ACC112 (cell line): ENCODE results near the gene USF2.
A peak's percentile ranks its signal among the peaks of the same experiment; 100 is the strongest.
"Not testable (repeated sequence)": the region's sequence is repeated elsewhere in the genome, so short reads cannot be mapped to it uniquely, and the experiment has no call there.

Experiments
- H2AFZ ChIP-seq: fragments of 200-600 bp; sonication (generic); one replicate; pipeline ENCODE4 v1.6.0; 2017; ENCODE audit warnings: antibody characterized with exemption, low read length; ENCODE audit not compliant: unreplicated experiment
- H3K27ac ChIP-seq: fragments of 200-600 bp; sonication (generic); 2 replicates; pipeline ENCODE4 v1.5.1; 2014; ENCODE audit warnings: low read depth, mild to moderate bottlenecking, antibody characterized with exemption, low read length, moderate library complexity
- H3K27me3 ChIP-seq: fragments of 200-600 bp; sonication (generic); 2 replicates; pipeline ENCODE4 v1.6.1; 2014; ENCODE audit warnings: mild to moderate bottlenecking, antibody characterized with exemption, low read length, moderate library complexity, mixed read lengths; ENCODE audit not compliant: insufficient read depth
- H3K36me3 ChIP-seq: fragments of 200-600 bp; sonication (generic); 2 replicates; pipeline ENCODE4 v1.6.1; 2016; ENCODE audit warnings: mild to moderate bottlenecking, antibody characterized with exemption, low read length, moderate library complexity, mixed read lengths; ENCODE audit not compliant: insufficient read depth
- H3K4me1 ChIP-seq: fragments of 200-600 bp; sonication (generic); one replicate; pipeline ENCODE4 v1.6.1; 2016; ENCODE audit warnings: low read length, mixed read lengths; ENCODE audit not compliant: insufficient read depth, unreplicated experiment, control insufficient read depth
- H3K4me3 ChIP-seq: fragments of 200-600 bp; sonication (generic); 2 replicates; pipeline ENCODE4 v1.5.1; 2014; ENCODE audit warnings: mild to moderate bottlenecking, low read depth, low read length
- H3K79me2 ChIP-seq: fragments of 200-600 bp; sonication (generic); one replicate; pipeline ENCODE4 v1.6.0; 2016; ENCODE audit warnings: low read length; ENCODE audit not compliant: control insufficient read depth, unreplicated experiment, insufficient read depth

Gene USF2

GRCh38 chr19:35268536-35269437 is at the start of gene USF2:
USF2 (plus strand) TSS chr19:35268962; CDS start chr19:35269102, 140 bp downstream.
- Histone ChIP-seq H2AFZ (peak within 1 kb of the TSS; percentile 68), H3K27me3 (no peaks in the 10 kb centered on the region), H3K4me3 (peak within 1 kb of the TSS; percentile 81), H3K36me3 (no peaks in the 10 kb centered on the region), H3K4me1 (no peaks in the 10 kb centered on the region), H3K27ac (peak within 1 kb of the TSS; percentile 58), H3K79me2 (peaks cover 2% of the 10 kb centered on the region)

- Histone ChIP-seq H3K4me3 (no peak overlapping the region), H3K79me2 (no peaks in the 10 kb centered on the region), H3K36me3 (no peaks in the 10 kb centered on the region), H2AFZ (no peak overlapping the region), H3K4me1 (peaks cover 6% of the 10 kb centered on the region), H3K27me3 (peaks cover 8% of the 10 kb centered on the region; the same call in 1 of the 2 replicates), H3K27ac (no peak overlapping the region)
These were observed 49.8 kb upstream of the USF2 start for GRCh38 chr19:35219008-35219407.

- H2AFZ ChIP-seq: no peak overlapping the region
- H3K36me3 ChIP-seq: no peaks in the 10 kb centered on the region
These were observed 48.3 kb upstream of the USF2 start for GRCh38 chr19:35220315-35220921.

GRCh38 chr19:35220973-35221590 is 47.7 kb upstream of the USF2 start:
- not testable (repeated sequence) for H3K4me3 ChIP-seq, H3K27me3 ChIP-seq, H2AFZ ChIP-seq, H3K79me2 ChIP-seq, H3K4me1 ChIP-seq, H3K27ac ChIP-seq, H3K36me3 ChIP-seq

More at GRCh38 chr19:35220315-35220921, 48.3 kb upstream of the USF2 start:
- Histone ChIP-seq H3K4me1 (no peaks in the 10 kb centered on the region), H3K79me2 (no peaks in the 10 kb centered on the region), H3K27ac (no peak overlapping the region), H3K4me3 (no peak overlapping the region), H3K27me3 (peaks cover 8% of the 10 kb centered on the region; the same call in 1 of the 2 replicates)

- no peaks in the 10 kb centered on the region for H3K4me1 ChIP-seq
- H3K36me3 ChIP-seq: no peaks in the 10 kb centered on the region
- no peak overlapping the region for H3K4me3 ChIP-seq
- H2AFZ ChIP-seq: no peak overlapping the region
- peaks cover 14% of the 10 kb centered on the region; the same call in 1 of the 2 replicates for H3K27me3 ChIP-seq
- H3K27ac ChIP-seq: no peak overlapping the region
- H3K79me2 ChIP-seq: no peaks in the 10 kb centered on the region
These were observed 46.3 kb upstream of the USF2 start for GRCh38 chr19:35222373-35223015.

- Histone ChIP-seq H3K4me3 (no peak overlapping the region), H3K36me3 (no peaks in the 10 kb centered on the region), H3K4me1 (no peaks in the 10 kb centered on the region), H3K27me3 (peaks cover 14% of the 10 kb centered on the region; the same call in 1 of the 2 replicates), H2AFZ (no peak overlapping the region), H3K79me2 (no peaks in the 10 kb centered on the region), H3K27ac (no peak overlapping the region)
These were observed 45.5 kb upstream of the USF2 start for GRCh38 chr19:35223084-35223790.

GRCh38 chr19:35223862-35224505 is 44.8 kb upstream of the USF2 start:
- Histone ChIP-seq H3K4me1 (no peaks in the 10 kb centered on the region), H3K4me3 (no peak overlapping the region), H3K79me2 (no peaks in the 10 kb centered on the region), H3K27me3 (peaks cover 14% of the 10 kb centered on the region; the same call in 1 of the 2 replicates), H2AFZ (no peak overlapping the region), H3K36me3 (no peaks in the 10 kb centered on the region), H3K27ac (no peak overlapping the region)

GRCh38 chr19:35224681-35225571 is 43.8 kb upstream of the USF2 start:
- Histone ChIP-seq H2AFZ (no peak overlapping the region), H3K27me3 (peaks cover 14% of the 10 kb centered on the region; the same call in 1 of the 2 replicates), H3K4me1 (no peaks in the 10 kb centered on the region), H3K36me3 (no peaks in the 10 kb centered on the region), H3K27ac (no peak overlapping the region), H3K79me2 (no peaks in the 10 kb centered on the region), H3K4me3 (no peak overlapping the region)

GRCh38 chr19:35225951-35226350 is 42.8 kb upstream of the USF2 start:
- H3K27ac ChIP-seq: no peak overlapping the region
- no peaks in the 10 kb centered on the region for H3K4me1 ChIP-seq
- no peaks in the 10 kb centered on the region for H3K36me3 ChIP-seq
- no peak overlapping the region for H3K4me3 ChIP-seq
- no peaks in the 10 kb centered on the region for H3K79me2 ChIP-seq
- peaks cover 13% of the 10 kb centered on the region; the same call in 1 of the 2 replicates for H3K27me3 ChIP-seq
- H2AFZ ChIP-seq: no peak overlapping the region
